Occipital lobe (tissue), 2 donors: Measurements from ENCODE around the gene SNX6. TPM values are rescaled to one million over a fixed set of nuclear protein-coding genes. Genes with fewer than 3 reads are reported as not detected.
"Not testable (repeated sequence)": the region's sequence is repeated elsewhere in the genome, so short reads cannot be mapped to it uniquely, and the experiment has no call there.

Experiments used
- DNase-seq: peaks from one replicate; lab custom pipeline; 2025; lab: John Stamatoyannopoulos, UW
- total RNA-seq: library from RNA; depleted of rRNA; stranded (reverse); fragments of >200 nt; gene quantifications from one replicate; pipeline ENCODE4 v1.2.3, GENCODE V29; 2014

Gene SNX6
- total RNA-seq, 1 donor from 2014 or later = 106 TPM

DNA sequence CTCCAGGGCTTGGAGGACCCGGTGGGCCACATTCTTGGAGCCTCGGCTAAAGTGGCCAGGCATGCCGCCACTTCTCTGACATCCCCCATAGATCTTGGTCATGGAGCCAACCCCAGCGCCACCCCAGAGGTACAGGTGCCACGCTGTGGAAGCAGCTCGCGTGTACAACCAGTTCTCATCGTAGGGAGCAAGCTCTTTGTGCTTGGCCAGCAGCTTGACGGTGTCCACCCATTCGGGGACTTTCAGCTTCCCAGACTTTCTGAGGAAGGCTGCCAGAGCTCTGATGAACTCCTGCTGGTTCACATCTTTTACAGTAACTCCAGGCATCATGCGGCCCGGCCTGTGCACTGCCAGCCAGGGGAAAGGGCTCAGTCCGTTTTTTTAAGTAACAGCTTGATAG is 61.1 kb downstream of the SNX6 start:
- no peak for DNase-seq

DNA sequence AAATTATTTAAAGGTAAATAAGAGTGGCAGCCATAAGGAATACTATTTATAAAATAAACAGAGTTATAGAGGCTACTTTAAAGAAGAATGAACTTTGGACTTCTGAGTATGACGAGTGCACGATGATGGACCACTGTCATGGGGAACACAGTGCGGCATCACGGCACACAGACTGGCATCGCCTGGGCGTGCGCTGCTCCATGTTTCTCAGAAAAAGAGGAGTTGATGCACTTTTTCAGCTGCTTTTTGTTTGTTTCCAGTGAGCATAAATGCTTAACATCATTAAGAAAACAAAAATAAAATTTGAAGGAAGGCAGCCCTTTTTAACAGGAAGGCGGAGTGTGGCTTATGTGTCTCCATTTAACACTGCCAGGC is 67.2 kb downstream of the SNX6 start:
- no peak for DNase-seq

DNA sequence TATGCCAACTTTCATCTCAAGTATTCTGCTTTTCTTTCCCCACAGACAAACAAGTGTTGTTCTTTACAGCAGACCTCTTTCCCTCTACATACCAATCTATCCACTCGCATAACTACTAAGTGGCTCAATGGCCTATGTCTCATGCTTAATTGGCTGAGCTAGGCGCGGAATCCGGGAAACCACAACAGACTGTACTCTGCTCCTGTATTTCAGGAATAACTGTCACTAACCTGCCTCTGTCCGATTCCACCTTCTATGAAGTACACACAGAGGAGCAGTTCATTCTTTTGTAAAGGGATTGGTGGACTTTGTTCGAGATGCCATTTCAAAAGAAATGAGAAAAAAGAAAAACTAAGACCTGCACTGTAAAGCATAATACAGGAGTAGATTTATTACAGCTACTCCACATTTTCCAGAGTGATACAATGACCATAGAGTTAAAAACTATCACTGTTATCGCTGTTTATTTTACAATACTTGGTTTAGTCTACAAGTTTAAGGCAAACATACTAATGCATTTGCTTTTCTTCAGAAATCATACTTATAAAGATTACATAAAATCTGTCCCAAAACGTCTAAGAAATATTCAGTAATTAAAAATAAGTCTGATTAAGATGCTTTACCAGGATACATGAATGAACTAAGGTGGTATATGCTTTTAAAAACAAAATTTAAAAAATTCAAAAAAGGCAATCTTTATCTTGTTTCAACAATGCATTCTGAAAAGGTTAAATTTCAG is 67.7 kb downstream of the SNX6 start:
- not testable (repeated sequence) for DNase-seq

DNA sequence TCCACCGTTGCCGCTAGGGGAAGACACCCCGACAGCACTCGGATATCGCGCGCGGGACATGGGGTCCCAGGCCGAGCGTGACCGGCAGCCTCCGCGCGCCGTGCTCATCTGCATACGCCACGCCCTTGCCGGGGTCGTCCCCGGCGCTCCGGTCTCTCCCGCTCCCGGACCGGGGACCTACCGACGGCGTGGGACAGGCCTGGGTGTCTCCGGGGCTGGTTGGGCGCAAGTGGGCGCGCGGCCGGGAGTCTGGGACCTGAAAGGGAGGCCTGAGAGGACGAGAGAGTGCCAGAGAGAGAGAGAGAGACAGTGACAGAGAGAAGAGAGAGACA is 73.5 kb downstream of the SNX6 start:
- DNase-seq = not testable (repeated sequence)

DNA sequence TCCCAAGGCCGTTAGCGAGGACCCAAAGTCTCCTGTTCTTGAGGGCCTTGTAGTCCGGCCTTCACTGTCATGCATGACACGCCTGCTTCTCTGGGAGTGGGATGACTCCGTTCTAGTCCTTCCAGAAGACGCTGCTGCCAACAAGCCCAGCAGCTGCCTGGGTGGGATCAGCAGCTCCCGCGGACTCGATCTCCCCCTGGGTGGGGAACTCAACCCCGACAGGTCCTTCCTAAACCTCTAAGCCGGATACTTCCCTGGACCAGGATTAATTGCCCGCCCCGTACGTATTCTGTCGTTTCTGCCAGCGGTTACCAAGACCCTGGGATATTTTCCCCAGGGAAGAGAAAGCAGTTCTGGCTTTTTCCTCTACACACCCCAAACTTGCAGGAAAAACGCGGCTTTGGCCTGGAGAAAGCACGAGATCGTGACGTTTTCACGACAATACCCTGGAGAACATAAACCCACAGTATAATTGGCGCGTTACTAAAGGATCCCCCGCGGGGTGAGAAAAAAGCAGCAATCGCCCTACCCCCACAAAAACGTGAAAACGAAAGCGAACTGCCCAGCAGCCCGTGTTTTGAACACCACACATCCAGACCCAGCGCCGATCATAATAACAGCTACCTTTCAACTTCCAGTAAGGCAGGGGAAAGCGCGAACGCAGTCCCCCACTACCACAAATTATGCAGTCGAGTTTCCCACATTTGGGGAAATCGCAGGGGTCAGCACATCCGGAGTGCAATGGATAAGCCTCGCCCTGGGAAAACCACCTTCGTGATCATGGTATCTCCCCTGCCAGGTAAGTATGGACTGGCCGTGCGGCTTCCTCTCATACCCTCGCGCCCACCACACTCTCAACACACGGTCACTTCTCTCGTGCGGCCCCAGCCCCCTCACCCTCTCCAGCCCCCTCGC is 74.1 kb downstream of the SNX6 start:
- not testable (repeated sequence) for DNase-seq

DNA sequence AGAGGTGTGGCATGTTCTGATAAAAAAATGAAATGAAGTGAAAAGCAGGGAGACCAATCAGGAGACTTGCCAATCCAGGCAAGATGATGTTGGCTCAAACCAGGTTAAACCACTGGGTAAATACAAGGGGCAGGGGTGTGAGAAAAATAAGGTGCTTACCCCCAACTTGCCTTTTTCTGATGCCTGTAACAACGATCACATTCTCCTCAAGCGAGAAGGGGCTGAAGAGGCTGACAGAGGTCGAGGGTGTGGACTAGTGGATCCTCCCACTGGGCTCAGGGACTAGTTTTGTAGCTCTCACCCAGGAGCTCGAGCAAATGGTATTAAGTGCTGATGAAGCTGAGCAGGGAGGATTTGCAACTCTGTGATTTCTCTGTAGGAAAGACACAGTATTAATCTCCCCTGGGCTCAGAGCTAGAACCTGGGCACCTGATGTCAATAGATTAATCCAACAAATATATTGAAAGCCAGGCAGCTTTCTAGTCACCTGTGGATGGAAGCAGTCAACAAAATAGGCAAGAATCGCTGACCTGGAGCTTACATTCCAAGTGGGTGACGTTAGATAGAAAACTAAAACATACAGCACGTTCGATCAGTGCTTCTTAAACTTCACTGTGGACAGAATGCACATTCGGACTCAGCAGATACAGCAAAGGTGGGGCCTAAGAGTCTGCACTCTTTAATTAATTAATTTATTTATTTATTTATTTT is 75.3 kb downstream of the SNX6 start:
- no peak for DNase-seq

DNA sequence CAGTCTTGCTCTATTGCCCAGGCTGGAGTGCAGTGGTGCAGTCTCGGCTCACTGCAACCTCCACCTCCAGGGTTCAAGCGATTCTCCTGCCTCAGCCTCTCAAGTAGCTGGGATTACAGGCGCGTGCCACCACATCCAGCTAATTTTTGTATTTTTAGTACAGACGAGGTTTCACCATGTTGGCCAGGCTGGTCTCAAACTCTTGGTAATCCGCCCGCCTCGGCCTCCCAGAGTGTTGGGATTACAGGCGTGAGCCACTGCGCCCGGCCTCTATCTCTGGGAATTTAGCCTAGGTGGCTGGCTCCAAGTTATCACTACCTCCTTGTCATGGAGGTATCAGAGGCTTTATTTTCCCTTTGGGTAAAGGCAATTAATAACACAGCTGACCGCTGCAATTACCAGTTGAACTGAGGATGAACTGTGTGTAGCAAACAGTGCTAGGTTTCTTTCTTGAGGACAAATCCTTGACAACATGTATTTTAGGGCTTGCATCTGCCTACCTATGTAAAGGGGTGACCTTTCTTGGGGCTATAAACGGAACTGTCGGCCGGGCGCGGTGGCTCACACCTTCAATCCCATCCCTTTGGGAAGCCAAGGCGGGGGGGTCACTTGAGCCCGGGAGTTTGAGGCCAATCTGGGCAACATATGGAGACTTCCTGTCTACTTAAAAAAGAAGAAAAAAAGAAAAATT is 80.5 kb downstream of the SNX6 start:
- not testable (repeated sequence) for DNase-seq

DNA sequence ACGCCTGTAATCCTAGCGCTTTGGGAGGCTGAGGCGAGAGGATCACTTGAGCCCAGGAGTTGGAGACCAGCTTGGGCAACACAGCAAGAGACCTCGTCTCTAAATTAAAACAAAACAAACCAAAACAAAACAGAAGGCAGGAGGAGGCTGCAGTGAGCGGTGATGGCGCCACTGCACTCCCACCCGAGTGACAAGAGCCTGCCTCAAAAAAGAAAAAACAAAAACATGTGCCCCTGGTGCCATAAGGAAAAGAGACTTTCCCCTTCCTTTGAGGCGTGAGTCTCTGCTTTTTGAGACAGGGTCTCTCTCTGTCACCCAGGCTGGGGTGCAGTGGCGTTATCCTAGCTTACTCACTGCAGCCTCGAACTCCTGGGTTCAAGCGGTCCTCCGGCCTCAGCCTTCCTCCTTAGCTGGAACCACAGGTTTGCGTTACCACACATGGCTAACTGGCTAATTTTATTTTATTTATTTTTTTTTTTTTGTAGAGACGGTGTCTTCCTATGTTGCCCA is 81.4 kb downstream of the SNX6 start:
- DNase-seq = no peak

DNA sequence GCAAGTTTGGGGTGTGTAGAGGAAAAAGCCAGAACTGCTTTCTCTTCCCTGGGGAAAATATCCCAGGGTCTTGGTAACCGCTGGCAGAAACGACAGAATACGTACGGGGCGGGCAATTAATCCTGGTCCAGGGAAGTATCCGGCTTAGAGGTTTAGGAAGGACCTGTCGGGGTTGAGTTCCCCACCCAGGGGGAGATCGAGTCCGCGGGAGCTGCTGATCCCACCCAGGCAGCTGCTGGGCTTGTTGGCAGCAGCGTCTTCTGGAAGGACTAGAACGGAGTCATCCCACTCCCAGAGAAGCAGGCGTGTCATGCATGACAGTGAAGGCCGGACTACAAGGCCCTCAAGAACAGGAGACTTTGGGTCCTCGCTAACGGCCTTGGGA is 82.8 kb downstream of the SNX6 start:
- not testable (repeated sequence) for DNase-seq

DNA sequence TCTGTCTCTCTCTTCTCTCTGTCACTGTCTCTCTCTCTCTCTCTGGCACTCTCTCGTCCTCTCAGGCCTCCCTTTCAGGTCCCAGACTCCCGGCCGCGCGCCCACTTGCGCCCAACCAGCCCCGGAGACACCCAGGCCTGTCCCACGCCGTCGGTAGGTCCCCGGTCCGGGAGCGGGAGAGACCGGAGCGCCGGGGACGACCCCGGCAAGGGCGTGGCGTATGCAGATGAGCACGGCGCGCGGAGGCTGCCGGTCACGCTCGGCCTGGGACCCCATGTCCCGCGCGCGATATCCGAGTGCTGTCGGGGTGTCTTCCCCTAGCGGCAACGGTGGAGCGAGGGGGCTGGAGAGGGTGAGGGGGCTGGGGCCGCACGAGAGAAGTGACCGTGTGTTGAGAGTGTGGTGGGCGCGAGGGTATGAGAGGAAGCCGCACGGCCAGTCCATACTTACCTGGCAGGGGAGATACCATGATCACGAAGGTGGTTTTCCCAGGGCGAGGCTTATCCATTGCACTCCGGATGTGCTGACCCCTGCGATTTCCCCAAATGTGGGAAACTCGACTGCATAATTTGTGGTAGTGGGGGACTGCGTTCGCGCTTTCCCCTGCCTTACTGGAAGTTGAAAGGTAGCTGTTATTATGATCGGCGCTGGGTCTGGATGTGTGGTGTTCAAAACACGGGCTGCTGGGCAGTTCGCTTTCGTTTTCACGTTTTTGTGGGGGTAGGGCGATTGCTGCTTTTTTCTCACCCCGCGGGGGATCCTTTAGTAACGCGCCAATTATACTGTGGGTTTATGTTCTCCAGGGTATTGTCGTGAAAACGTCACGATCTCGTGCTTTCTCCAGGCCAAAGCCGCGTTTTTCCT is 83.4 kb downstream of the SNX6 start:
- DNase-seq = not testable (repeated sequence)

DNA sequence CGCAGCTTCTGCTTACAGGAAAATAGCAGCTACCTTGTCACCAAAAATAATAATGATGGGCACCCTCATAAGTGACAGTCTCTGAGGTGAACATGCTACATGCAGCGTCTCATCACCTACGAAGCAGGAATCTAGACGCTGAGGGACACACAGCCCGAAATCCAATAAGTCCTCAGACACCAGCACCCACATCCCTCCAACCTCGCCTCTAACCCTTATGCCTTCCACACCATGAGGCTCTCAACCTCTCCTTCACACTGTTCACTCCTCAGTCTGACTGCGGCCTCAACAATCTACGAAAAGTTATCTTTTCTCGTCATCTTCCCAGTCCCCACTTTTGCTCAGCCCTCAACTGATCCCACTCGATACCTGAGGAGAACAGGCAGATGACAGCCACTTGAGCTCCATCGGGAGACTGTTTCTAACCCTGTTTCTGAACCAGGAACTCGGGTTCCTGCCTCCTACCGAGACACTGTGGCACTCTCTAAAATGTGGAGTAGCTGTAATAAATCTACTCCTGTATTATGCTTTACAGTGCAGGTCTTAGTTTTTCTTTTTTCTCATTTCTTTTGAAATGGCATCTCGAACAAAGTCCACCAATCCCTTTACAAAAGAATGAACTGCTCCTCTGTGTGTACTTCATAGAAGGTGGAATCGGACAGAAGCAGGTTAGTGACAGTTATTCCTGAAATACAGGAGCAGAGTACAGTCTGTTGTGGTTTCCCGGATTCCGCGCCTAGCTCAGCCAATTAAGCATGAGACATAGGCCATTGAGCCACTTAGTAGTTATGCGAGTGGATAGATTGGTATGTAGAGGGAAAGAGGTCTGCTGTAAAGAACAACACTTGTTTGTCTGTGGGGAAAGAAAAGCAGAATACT is 89.5 kb downstream of the SNX6 start:
- not testable (repeated sequence) for DNase-seq

DNA sequence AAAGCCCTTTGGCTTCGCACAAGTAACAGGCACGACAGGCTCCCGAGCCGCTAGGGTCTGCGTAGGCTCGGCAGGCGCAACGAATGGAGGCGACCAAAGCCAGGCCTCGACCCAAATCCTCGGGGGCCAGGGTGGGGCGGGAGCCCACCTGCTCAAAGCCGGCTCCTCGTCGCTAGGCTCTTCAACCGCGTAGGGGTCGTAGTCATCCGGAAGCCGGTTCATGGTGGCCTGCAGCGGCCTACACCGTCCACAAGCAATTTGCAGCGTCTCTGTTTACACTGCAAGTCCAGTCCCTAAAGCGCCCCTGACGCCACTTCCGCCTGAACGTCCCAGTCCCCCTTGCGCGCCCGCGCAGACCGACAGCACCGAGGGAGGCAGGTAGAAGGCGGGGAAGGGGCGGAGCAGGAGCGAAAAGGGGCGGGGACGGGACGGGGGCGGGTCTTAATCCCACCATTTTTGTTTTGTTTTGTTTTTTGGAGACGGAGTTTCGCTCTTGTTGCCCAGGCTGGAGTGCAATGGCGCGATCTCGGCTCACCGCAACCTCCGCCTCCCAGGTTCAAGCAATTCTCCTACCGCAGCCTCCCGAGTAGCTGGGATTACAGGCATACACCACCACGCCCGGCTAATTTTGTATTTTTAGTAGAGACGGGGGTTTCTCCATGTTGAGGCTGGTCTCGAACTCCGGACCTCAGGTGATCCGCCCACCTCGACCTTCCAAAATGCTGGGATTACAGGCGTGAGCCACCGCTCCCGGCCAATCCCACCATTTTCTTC is 90.4 kb downstream of the SNX6 start, which contains the start of gene EAPP:
TSS of gene EAPP (minus strand) at position 295 of the 774 bp plus-strand sequence. CDS start at position 222, 73 bp downstream.
- DNase-seq = no peak

DNA sequence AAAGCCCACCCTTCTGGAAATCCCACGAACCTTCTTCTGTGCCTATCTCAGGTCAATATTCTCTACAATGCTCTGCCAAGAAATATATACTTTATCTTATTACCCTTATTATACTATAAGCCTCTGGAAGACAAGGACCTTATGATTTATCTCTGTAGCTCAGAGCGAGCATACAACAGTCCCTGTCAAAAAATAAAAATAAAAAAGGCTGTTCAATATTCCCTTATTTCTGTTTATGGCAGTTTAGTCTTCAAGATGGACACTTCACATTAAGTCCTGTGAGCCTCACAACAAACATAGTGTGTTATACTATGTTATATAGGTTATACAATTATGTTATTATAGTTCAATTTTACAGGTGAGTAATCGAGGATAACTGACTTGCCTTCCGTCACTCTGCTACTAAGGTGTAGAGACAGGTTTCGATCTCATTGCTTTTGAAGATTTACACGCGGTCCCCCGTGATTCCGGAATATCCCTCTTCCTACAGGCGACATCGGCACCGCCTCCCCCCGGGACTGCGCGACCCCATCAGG is 91.0 kb downstream of the SNX6 start:
- DNase-seq = no peak

DNA sequence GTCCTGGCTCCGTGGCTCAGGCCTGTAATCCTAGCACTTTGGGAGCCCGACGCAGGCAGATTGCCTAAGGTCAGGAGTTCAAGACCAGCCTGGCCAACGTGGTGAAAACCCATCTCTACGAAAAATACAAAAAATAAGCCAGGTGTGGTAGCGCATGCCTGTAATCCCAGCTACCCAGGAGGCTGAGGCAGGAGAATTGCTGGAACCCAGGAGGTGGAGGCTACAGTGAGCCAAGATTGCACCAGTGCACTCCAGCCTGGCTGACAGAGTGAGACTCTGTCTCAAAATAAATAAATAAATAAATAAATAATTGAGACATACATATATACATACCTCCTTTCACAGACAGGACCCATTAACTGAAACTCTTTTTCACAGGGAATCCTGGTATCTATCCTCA is 91.9 kb downstream of the SNX6 start:
- DNase-seq = not testable (repeated sequence)

DNA sequence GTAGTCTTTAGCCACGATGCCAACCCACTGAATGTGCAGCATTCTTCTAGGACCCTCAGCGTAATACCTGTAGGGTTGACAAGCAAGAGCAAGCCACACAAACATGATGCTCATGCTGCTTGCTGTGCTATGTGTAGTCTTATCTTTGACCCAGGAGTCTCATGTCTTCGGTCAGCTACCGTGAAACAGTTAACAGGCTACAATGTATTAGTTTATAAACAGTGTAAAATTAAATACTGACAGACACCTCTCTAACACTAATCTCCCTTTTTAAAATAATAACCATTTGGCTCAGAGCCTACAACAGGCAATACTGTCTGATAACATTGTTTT is 92.3 kb downstream of the SNX6 start:
- no peak for DNase-seq

DNA sequence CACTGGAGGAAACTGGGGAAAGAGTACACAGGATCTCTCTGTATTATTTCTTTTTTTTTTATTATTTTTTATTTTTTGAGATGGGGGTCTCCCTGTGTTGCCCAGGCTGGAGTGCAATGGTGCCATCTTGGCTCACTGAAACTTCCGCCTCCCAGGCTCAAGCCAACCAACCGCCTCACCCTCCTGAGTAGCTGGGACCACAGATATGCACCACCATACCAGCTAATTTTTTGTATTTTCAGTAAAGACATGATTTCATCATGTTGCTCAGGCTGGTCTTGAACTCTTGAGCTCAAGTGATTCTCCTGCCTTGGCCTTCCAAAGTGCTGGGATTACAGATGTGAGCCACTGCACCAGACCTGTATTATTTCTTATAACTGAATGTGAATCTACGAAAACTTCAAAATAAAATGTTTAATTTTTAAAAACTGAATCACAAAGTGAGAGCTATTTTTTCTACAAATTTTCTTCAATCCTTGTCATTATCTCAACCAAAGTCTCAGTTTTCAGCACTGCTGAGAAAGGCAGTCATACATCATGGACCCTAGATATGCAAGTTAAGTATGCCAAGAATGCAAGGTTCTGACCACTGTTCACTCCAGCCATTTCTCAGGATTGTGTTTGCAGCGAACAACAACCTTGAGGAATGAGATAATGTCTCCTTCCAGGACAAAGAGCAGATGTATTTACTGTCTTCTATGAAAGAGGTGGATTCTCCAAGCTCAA is 92.8 kb downstream of the SNX6 start:
- no peak for DNase-seq

DNA sequence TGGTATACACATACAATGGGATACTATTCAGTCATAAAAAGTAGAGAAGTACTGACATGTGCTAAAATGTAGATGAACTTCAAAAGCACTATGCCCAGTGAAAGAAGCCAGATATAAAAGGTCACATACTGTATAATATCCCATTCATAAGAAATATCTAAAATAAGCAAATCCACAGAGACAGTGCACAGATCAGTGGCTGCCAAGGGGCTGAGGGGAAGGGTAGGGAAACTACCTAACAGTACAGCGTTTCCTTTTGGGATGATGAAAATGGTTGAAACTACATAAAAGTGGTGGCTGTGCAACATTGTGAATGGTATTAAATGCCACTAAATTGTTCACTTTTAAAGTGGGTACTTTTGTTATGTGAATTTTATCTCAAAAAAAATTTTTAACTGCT is 102.4 kb downstream of the SNX6 start:
- DNase-seq = no peak

DNA sequence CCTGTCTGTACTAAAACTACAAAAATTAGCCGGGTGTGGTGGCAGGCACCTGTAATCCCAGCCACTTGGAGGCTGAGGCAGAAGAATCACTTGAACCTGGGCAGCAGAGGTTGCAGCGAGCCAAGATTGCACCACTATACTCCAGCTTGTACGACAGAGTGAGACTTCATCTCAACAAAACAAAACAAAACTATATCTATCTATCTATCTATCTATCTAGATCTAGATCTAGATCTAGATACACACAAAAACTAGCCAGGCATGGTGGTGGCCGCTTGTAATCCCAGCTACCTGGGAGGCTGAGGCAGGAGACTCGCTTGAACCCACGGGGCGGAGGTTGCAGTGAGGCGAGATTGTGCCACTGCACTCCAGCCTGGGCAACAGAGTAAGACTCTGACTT is 105.7 kb downstream of the SNX6 start:
- DNase-seq = not testable (repeated sequence)
